GM18520 (cell line): Measurements from ENCODE around the gene VTI1A.
"Not testable (repeated sequence)": the region's sequence is repeated elsewhere in the genome, so short reads cannot be mapped to it uniquely, and the experiment has no call there.

Experiments
- ATAC-seq: cut with Tn5 transposase; IDR thresholded peaks from one replicate; pipeline ENCODE4 v1.9.1; 2021; ENCODE audit not compliant: unreplicated experiment

The VTI1A gene

GRCh38 chr10:112454910-112455779 lies 8.1 kb downstream of the VTI1A start:
- ATAC-seq: no peak

GRCh38 chr10:112456533-112456932 lies 9.5 kb downstream of the VTI1A start:
- ATAC-seq: no peak

- ATAC-seq: no peak
These were observed 13.4 kb downstream of the VTI1A start for GRCh38 chr10:112460366-112460765.

DNA sequence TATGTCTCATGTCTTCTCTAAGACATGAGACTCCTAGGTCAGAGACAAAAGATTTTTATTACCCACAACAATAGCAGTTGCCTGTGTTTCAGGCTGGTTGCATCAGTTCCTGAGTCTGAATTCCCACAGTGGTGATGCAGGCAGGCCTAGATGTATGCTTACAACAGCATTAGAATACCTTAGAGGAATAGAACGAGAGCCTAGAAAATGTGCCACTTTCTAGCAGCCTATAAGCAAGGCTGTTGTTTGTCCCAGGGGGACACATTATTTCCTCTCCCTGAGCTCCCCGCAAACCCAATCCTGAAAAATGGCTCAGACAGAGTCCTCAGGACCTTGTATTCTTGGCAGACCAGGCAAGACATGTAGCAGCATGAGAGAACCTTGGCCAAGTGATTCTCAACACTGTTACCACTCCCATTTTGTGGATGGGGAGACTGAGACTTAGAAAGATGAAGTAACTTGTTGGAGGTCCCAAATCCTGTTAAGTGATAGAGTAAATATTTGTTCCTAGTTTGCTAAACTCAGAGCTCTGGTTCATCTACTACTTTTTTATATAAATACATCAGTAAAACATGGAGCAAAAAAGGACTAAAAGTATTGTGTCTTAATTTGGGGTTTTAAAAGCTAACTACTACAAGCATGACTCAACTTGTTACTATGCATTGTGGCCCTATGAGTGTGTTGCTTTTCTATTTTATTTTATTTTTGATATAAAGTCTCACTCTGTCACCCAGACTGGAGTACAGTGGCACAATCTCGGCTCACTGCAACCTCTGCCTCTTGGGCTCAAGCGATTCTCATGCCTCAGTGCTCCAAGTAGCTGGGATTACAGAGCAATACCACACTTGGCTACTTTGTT lies 14.2 kb downstream of the VTI1A start:
- ATAC-seq: no peak

DNA sequence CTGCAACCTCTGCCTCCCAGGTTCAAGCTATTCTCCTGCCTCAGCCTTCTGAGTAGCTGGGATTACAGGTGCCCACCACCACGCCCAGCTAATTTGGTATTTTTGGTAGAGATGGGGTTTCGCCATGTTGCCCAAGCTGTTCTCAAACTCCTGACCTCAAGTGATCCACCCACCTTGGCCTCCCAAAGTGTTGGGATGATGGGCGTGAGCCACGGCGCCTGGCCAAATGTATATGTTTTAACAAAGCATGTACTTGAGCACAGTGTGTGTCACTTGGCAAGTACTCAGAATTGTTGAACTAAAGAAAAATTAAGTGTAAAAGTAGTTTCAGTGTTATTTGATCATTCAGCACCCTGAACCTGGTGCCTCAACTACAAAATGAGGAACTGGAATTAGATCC lies 17.1 kb downstream of the VTI1A start:
- ATAC-seq: not testable (repeated sequence)

- ATAC-seq: no peak
These were observed 18.4 kb downstream of the VTI1A start for GRCh38 chr10:112465299-112465883.

GRCh38 chr10:112466802-112467201 lies 19.8 kb downstream of the VTI1A start:
- ATAC-seq: no peak

GRCh38 chr10:112467541-112468075 lies 20.6 kb downstream of the VTI1A start:
- ATAC-seq: no peak

GRCh38 chr10:112471878-112472487 lies 25.0 kb downstream of the VTI1A start:
- ATAC-seq: no peak

GRCh38 chr10:112475575-112476218 lies 28.7 kb downstream of the VTI1A start:
- no peak for ATAC-seq

GRCh38 chr10:112481602-112482001 lies 34.6 kb downstream of the VTI1A start:
- ATAC-seq: no peak

GRCh38 chr10:112484399-112484798 lies 37.4 kb downstream of the VTI1A start:
- ATAC-seq: no peak

GRCh38 chr10:112487964-112488363 lies 40.9 kb downstream of the VTI1A start:
- no peak for ATAC-seq

DNA sequence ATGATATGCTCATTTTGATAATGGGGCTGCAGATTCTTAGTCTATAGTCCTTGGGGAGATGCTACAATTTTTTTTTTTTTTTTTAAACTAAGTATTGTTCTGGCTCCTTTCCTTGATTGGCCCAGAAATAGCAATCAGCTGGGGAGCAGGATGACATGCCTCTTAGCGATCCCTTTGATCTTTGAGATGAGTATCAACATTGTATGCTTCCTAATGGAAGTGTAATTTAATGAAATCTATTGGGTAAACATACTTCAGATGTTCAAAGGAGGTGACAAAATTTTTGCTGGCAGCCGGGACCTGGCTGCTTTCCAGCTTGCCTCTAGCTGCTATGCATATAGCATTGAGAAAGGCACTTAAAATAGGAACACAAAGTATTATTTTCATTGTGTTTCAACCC lies 43.5 kb downstream of the VTI1A start:
- ATAC-seq: no peak

- no peak for ATAC-seq
These were observed 44.1 kb downstream of the VTI1A start for GRCh38 chr10:112491144-112491543.

DNA sequence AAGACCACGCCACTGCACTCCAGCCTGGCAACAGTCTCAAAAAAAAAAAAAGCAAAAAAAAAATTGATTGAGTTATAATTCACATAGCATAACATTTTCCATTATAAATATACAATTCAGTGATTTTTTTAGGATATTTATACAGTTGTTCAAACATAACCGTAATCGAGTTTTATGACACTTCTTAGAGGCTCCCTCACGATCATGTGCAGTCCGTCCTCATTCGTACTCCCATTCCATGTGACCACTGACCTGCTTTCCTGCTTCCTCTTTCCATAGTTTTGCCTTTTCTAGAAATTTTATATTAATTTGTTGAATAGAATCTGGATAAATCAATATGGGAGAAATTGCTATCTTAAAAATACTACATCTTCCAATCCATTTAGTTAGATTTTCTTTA lies 45.7 kb downstream of the VTI1A start:
- ATAC-seq: no peak

DNA sequence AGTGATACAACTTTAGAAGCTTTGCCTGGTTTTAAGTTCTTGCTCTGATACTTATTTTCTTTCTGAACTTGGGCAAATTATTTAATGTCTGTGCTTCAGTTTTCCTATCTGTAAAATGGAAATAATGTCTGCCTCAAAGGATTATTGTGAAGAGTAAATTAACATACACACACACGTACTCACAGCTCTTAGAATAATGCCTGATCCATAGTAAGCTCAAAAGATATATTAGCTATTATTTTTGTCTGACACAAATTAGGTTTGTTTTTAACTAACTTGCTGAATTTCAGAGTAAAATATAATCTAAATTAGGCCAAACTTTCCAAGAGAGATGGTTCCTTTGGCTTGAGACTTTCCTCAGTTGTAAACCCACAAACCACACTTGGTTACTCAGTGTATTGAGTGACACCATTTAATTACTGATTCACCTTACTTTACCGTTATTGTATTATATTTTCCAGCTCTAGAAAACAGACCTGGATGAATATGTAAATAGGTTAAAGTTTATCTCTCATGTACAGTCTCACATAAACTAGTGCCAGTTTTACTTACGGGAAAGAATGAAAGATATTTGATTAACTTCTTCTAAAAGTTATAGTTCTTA lies 50.4 kb downstream of the VTI1A start:
- no peak for ATAC-seq

GRCh38 chr10:112498806-112499205 lies 51.8 kb downstream of the VTI1A start:
- ATAC-seq: no peak

DNA sequence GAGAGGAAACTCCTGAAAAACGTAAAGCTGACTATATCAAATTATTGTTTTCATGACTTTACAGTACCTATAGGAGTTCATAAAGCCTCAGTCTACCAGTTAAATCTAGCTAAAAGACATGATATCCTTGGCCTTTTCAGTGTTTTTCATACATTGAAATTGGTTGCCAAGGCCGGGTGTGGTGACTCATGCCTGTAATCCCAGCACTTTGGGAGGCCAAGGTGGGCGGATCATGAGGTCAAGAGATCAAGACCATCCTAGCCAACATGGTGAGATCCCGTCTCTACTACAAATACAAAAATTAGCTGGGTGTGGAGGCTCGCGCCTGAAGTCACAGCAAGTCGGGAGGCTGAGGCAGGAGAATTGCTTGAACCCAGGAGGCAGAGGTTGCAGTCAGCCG lies 53.0 kb downstream of the VTI1A start:
- ATAC-seq: not testable (repeated sequence)

DNA sequence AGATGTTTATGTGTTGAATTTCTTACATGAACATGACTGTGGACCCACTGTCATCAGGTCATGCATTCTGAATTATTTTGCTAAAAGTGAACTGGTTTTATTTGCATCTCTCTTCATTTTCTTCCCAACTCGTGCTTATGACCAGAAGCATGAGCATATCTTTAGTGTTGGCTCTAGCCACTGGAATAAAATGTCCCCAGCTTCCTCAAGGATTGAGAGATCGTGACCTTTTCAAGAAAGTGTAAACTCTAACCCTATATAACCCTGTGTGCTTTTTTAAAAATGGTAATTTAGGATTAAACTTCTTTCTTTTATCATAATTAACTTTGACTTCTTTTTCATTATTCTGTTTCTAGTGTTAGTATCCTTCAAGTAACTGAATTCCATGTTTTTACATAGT lies 55.5 kb downstream of the VTI1A start:
- no peak for ATAC-seq
